GM19372 (cell line): ENCODE results near the gene SEPTIN11.
A peak's percentile ranks its signal among the peaks of the same experiment; 100 is the strongest.

Source experiments
- ATAC-seq: cut with Tn5 transposase; IDR thresholded peaks from one replicate; pipeline ENCODE4 v1.9.1; 2021; ENCODE audit warnings: mild to moderate bottlenecking, low read depth, moderate library complexity; ENCODE audit not compliant: unreplicated experiment

Gene SEPTIN11

GRCh38 chr4:76977736-76978350, 28.3 kb downstream of the SEPTIN11 start:
- ATAC-seq = no peak

DNA sequence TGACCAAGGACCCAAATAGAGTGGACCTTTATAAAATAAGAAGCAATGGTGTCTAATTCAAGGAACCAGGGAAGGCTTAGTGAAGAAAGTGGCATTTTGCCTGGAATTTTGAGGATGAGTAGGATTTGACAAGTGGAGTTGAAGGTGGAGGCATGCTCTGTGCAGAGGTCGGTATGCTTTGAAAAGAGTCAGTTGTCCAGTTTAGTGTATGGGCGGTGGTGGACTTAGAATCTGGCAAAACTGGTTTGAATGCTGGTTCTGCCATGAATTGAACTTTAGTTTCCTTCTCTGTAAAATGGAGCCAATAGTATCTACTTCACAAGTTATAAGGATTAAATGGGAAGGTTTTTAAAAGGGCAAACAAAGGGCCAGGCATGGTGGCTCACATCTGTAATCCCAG, 29.7 kb downstream of the SEPTIN11 start:
- no peak for ATAC-seq

GRCh38 chr4:76980261-76980660, 30.7 kb downstream of the SEPTIN11 start:
- ATAC-seq = no peak

GRCh38 chr4:76981644-76982043, 32.1 kb downstream of the SEPTIN11 start:
- ATAC-seq = no peak

DNA sequence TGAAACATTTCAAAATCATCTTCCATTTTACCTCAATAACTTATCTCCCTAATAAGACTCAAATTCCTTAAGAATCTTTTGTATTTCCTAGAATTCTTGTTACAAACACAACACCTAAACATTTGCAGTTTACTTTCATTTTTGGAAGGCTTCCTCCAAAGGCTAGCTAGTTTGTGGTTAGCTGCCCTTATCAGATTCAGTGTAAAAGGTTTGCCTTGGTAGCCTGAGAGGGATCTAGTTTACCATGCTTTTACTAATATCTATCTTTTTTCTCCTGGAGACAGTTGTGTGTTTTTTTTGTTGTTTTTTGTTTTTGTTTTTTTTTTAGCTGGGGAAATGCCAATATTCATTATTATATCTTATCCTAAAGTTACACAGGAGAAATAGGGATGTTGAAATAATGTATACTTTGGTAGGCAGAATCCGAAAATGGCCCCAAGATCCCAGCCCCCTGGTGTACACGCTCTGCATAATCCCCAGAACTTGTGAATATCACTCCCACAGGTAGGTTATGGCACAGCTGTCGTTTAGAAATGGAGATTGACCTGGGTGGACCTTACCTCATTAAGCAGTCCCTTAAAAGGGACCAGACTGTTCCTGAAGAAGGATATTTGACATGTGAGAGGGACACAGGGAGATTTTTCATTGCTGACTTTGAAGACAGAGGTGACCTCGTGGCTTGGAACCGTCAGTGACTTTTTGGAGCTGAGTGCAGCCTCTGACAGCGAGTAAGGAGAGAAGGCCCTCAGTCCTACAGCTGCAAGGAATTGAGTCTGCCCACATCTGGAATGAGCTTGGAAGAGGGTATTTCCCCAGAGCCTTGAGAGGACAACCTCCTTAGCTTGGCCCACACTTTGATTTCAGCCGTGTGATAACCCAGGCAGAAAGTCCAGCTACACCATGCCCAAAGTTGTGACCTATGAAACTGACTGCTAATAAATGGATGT, 33.4 kb downstream of the SEPTIN11 start:
- ATAC-seq = no peak

DNA sequence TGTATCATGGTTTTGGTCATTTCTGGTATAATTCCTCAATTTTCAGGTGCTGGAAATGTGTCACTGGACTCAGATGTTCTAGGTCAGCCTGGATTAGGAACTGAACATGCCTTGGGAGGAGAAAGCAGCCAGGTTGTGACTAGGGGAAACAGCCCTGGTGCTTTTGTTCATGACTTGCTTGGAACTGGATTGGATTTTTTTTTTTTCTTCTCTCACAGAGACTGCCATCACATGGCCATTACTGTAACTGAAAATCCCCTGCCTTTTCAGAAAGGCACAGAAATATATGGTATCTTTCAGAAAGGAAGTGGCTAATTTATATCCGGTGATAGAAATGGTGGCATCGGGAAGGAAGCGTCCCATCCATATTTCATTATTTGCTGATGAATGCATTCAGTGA, 34.6 kb downstream of the SEPTIN11 start:
- peak; percentile 58 for ATAC-seq

GRCh38 chr4:76984788-76985211, 35.2 kb downstream of the SEPTIN11 start:
- ATAC-seq = no peak

DNA sequence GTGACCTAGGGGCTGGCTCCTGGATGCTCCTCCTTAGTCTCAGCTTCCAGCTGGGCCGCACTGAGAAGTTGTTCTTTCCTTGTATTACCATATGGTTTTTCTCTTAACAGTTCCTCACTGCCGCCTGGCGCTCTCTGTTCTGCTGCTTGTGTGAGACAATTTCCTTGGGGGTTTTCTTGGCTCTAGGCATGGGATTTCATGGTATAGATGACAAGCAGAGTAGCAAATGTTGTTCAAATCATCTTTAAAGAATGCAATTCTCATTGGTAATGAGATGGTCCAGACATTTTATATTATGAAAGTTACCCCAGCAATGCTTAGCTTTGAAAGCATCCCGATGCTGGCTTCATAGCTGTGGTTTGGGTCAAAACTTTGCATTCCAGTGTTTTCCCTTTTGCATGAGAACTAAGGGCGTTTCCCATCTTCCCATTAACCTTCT, 37.6 kb downstream of the SEPTIN11 start:
- no peak for ATAC-seq

- no peak for ATAC-seq
These were observed 38.1 kb downstream of the SEPTIN11 start for GRCh38 chr4:76987685-76988084.

DNA sequence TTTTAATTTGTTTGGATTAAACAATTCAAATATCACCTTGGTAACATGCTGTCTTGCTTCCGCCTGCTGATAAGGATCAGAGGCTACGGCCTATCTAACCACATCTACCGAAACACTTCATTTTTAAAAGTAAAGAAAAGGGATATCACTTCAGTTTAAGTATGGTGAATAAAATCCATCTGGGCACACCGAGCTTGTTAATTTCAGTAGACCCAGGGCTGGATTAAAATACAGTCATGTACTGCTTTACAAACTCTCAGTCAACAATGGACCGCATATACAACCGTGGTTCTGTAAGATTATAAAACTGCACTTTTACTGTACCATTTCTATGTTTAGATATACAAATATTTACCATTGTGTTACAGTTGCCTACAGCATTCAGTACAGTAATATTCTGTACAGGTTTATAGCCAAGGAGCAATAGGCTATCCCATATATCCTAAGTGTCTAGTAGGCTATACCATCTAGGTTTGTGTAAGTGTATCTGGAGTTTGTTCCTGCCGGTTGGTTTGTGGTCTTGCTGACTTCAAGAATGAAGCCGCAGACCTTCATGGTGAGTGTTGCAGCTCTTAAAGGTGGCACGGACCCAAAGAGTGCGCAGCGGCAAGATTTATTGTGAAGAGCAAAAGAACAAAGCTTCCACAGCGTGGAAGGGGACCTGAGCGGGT, 40.0 kb downstream of the SEPTIN11 start:
- no peak for ATAC-seq

DNA sequence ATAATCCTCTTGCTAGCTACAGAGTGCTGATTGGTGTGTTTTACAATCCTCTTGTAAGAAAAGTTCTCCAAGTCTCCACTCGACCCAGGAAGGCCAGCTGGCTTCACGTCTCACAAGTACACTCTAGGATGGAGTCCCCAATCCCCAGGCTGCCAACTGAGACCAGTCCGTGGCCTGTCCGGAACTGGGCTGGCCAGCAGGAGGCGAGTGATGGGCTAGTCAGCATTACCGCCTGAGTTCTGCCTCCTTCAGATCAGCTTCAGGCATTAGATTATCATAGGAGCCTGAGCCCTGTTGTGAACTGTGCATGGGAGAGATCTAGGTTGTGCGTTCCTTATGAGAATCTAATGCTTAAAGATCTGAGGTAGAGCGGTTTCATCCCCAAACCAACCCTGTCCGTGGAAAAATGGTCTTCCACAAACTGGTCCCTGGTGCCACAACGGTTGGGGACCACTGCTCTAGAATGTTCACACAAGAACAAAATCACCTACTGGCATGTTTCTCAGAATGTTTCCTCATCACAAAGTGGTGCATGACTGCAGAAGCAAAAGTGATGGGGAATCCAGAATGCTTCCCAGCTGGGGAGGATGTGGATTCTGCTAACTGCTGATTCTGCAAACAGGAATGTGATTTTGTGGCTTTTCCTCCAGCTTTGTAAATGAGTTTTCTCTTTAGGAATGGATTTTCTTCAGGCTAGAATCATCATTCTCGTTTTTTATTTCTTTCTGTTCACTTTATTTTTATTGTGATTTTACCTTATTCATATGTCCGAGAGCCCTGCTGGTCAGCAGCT, 40.9 kb downstream of the SEPTIN11 start:
- ATAC-seq = no peak

DNA sequence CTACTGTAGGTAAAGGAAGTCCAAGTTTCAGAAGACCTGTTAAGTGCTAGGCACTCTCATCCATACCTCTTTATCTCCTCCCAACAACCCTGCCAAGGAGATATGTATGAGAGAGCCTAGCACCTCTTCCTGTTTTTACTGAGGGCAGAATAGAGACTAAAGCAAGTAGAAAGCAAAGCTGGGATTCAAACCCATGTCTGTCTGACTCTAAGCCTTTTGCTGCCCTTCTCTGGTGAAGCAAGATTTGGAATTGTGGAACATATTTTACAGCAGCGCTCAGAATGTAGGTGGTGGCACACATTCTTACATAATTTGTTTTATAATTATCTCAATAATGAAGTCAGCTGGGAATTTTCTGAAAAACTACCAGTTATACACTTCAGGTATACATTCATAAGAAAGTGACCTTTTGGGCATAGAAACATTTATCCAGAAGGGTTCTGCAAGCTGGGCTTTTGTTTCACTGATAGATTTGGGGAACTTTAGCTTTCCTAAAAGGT, 41.7 kb downstream of the SEPTIN11 start:
- no peak for ATAC-seq

- peak; percentile 85 for ATAC-seq
These were observed 44.5 kb downstream of the SEPTIN11 start for GRCh38 chr4:76993787-76994641.

DNA sequence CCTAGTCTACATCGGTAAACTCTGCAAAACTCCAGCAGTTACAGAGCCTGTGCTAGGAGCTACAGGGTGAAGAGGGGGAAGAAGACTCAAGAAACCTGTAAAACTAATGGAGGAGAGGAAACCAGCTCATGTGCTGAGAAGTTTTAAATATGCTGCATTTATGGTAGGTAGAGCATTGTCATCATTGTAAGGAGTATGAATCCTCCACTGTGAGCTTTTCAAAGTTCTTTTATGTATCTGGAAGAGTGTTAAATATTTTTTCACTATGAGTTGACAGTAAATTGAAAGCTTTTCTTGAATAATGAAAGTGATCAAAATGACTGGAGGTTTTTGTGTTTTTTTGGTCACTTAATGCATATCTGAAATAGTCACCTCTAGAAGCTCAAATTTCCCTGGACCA, 46.2 kb downstream of the SEPTIN11 start:
- ATAC-seq = no peak

GRCh38 chr4:76996445-76996844, 46.9 kb downstream of the SEPTIN11 start:
- no peak for ATAC-seq

GRCh38 chr4:76997077-76997476, 47.5 kb downstream of the SEPTIN11 start:
- no peak for ATAC-seq

DNA sequence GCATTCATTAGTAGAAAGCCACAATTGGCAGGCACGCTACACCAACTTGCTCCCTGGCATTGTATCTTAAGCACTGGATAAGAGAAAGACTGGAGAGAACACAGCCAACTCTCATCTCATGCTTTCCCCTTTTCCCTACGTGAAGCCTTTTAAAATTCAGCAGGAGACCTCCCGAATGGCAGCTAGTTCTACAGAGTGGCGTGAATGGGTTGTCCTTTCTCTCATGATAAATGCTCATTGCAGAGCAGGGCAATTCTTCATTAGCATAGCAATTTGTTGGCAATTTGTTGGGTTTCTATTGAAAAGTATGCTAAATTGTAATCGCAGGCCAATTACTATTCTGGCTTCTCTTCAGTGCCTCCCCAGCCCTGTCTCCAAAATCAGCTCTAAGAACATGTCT, 48.0 kb downstream of the SEPTIN11 start:
- no peak for ATAC-seq

DNA sequence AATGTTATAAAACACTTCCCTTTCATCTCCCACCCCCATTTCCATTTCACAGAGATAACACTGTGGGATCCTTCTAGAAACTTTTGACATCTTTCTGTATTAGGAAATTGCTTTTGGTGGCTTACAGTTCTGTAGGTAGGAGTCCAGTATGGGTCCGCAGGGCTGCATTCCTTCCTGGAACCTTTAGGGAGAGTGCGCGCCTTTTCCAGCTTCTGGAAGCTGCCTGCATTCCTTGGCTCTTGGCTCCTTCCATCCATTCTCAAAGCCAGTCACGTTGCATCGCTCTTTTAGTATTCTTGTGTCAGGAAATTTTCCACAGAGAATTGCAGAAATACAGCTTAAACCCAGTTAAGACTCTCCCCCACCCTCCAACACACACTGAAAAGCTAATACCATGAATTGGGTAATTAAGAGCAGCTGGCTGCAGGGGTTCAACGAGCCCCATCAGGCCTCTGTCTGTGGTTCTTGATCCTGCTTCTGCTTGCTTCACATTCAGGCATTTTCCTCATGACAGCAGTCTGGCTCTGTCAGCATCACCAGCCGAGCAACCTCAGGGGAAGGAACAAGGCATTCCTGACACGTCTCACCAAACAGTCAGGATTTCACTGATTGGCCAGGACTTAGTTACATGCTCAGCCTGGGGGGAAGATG, 48.8 kb downstream of the SEPTIN11 start:
- no peak for ATAC-seq
